Brain microvascular endothelial cell (primary cell): ENCODE results near the gene PDLIM1.

Source experiments
- DNase-seq: peaks from one replicate; pipeline ENCODE4 v3.0.0-alpha.2; 2020
- H3K27ac ChIP-seq: fragments of 250-450 bp; sonication (Bioruptor Pico); 2 replicates; pipeline ENCODE4 v1.5.1; 2020; ENCODE audit warnings: mild to moderate bottlenecking, moderate library complexity
- H3K27me3 ChIP-seq: fragments of 250-450 bp; sonication (Bioruptor Pico); replicated peaks from 2 replicates; pipeline ENCODE4 v1.5.1; 2020; ENCODE audit warnings: mild to moderate bottlenecking
- H3K36me3 ChIP-seq: fragments of 250-450 bp; sonication (Bioruptor Pico); replicated peaks from 2 replicates; pipeline ENCODE4 v1.5.1; 2020; ENCODE audit warnings: mild to moderate bottlenecking
- H3K4me3 ChIP-seq: 2 replicates; pipeline ENCODE4 v1.5.1; 2011; ENCODE audit warnings: low read depth, mild to moderate bottlenecking, control low read depth, low read length, moderate library complexity
- CTCF ChIP-seq: IDR thresholded peaks from 2 replicates; pipeline ENCODE4 v1.5.1; 2011; ENCODE audit warnings: low read depth, mild to moderate bottlenecking, moderate library complexity, low read length, control low read depth, inconsistent platforms; ENCODE audit errors: missing control alignments
- in situ Hi-C: cut with HindIII; loops from 2 replicates; pipeline ENCODE4 v1.10.0; 2017; ENCODE audit warnings: low sequenced_read_pairs, low pct_ligation_motif_present

Gene PDLIM1

GRCh38 chr10:95260397-95260881 is 30.4 kb downstream of the PDLIM1 start:
- DNase-seq = peak; percentile 94
- in situ Hi-C loops = no loop called here
- no peak for TF ChIP-seq CTCF
- Histone ChIP-seq H3K36me3 (peaks cover 21% of the 10 kb centered on the region), H3K27me3 (no peaks in the 10 kb centered on the region), H3K4me3 (no peak overlapping the region), H3K27ac (peak overlapping the region; percentile 98)

- DNase-seq = no peak
- Histone ChIP-seq H3K36me3 (peaks cover 12% of the 10 kb centered on the region), H3K27ac (no peak overlapping the region), H3K27me3 (no peaks in the 10 kb centered on the region), H3K4me3 (no peak overlapping the region)
- no peak for TF ChIP-seq CTCF
- in situ Hi-C loops = no loop called here
These were observed 33.0 kb downstream of the PDLIM1 start for GRCh38 chr10:95257849-95258248.

DNA sequence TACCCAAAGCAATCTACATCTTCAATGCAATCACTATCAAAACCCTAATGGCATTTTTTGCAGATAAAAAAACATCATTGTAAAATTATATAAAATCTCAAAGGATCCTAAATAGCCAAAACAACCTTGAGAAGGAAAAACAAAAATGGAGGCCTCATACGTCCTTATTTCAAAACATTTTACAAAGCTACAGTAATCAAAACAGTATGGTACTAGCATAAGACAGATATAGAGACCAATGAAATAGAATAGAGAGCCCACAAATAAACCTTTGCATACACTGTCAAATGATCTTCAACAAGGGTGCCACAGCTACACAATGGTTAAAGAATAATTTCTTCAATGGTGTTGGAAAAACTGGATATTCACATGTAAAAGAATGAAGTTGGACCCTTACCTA is 34.5 kb downstream of the PDLIM1 start:
- in situ Hi-C loops = no loop called here
- no peak for DNase-seq
- H3K27ac ChIP-seq = no peak overlapping the region
- no peak for TF ChIP-seq CTCF
- no peak overlapping the region for H3K4me3 ChIP-seq
- H3K27me3 ChIP-seq = no peaks in the 10 kb centered on the region
- H3K36me3 ChIP-seq = peaks cover 9% of the 10 kb centered on the region

GRCh38 chr10:95254629-95255028 is 36.2 kb downstream of the PDLIM1 start:
- H3K27me3 ChIP-seq = no peaks in the 10 kb centered on the region
- no peak for DNase-seq
- no peak overlapping the region for H3K27ac ChIP-seq
- TF ChIP-seq CTCF = no peak
- no peak overlapping the region for H3K4me3 ChIP-seq
- in situ Hi-C loops = no loop called here
- peaks cover 9% of the 10 kb centered on the region for H3K36me3 ChIP-seq

DNA sequence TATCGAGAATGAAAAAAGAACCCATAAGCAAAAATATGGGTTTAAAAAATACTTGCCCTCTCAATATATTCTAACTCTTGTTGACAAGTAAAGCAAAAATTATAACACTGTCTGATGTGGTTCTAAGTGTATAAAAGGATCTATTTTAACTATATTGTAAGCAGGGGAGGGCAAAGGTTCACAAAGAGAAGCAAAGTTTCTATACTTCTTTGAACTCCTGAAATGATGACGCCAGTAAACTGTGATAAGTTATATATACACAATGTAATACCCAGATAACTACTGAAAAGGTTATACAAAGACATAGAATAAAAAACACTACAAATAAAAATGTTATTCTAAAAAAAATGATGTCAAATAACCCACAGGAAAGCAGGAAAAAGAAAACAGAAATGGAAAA is 37.1 kb downstream of the PDLIM1 start:
- no peaks in the 10 kb centered on the region for H3K27me3 ChIP-seq

More for the DNA sequence above, 37.1 kb downstream of the PDLIM1 start:
- in situ Hi-C loops = no loop called here
- no peak overlapping the region for H3K27ac ChIP-seq
- DNase-seq = no peak
- no peak overlapping the region for H3K4me3 ChIP-seq
- TF ChIP-seq CTCF = no peak
- peaks cover 9% of the 10 kb centered on the region for H3K36me3 ChIP-seq
